Panc1 (cell line): ENCODE data around the gene SLC35A1. TPM values are rescaled to one million over a fixed set of nuclear protein-coding genes. Genes with fewer than 3 reads are reported as not detected.

ENCODE experiments used
- ATAC-seq: fragments of 200-7000 bp; cut with Tn5 transposase; 2 replicates; pipeline ENCODE4 v1.9.1; 2020; ENCODE audit warnings: mild to moderate bottlenecking, moderate library complexity
- BruUV-seq: library from RNA; stranded (reverse); fragments of 400-500 nt; replicated peaks from 2 replicates; lab custom pipeline; 2021; lab: Mats Ljungman, UMichigan
- CTCF ChIA-PET: fragments of 300-600 bp; sonication (Branson Sonifier 250); formaldehyde crosslinking; loops from one replicate; lab custom pipeline; 2022; ENCODE audit warnings: antibody characterized with exemption; lab: Charles Lee
- POLR2A ChIA-PET: fragments of 300-600 bp; sonication (Branson Sonifier 250); formaldehyde crosslinking; loops from one replicate; lab custom pipeline; 2022; ENCODE audit warnings: antibody characterized with exemption; lab: Charles Lee
- DNase-seq: peaks from one replicate; pipeline ENCODE4 v3.0.0-alpha.2; 2010; ENCODE audit warnings: low read depth, low spot score
- H3K27ac ChIP-seq: 2 replicates; pipeline ENCODE4 v1.5.1; 2011; ENCODE audit warnings: mild to moderate bottlenecking, low read length, inconsistent platforms
- H3K27me3 ChIP-seq: fragments of 200-500 bp; sonication (Bioruptor generic); 2 replicates; pipeline ENCODE4 v1.6.0; 2014; ENCODE audit warnings: low read length, inconsistent platforms; ENCODE audit not compliant: control insufficient read depth, insufficient read depth
- H3K36me3 ChIP-seq: fragments of 200-500 bp; sonication (Bioruptor generic); 2 replicates; pipeline ENCODE4 v1.5.1; 2014; ENCODE audit warnings: inconsistent platforms, mild to moderate bottlenecking, low read length, moderate library complexity; ENCODE audit not compliant: control insufficient read depth, insufficient read depth
- H3K4me1 ChIP-seq: 2 replicates; pipeline ENCODE4 v1.5.1; 2011; ENCODE audit warnings: inconsistent platforms, mild to moderate bottlenecking, low read length, moderate library complexity; ENCODE audit not compliant: control insufficient read depth, insufficient read depth
- H3K4me3 ChIP-seq, 2 experiments: 2 replicates each; pipeline ENCODE4 v1.5.1; 2011 to 2012; ENCODE audit warnings: low read depth in 2 of 2, low read length in 2 of 2, mild to moderate bottlenecking in 2 of 2, inconsistent platforms in 1 of 2, moderate library complexity in 1 of 2
- H3K9me3 ChIP-seq: fragments of 200-500 bp; sonication (Bioruptor generic); 2 replicates; pipeline ENCODE4 v1.5.1; 2014; ENCODE audit warnings: low read depth, mild to moderate bottlenecking, inconsistent platforms, low read length, moderate library complexity; ENCODE audit not compliant: control insufficient read depth, insufficient read depth
- POLR2AphosphoS5 ChIP-seq: IDR thresholded peaks from 2 replicates; pipeline ENCODE4 v1.6.1; 2012; ENCODE audit warnings: mild to moderate bottlenecking, low read depth, low read length, moderate library complexity
- SIN3A ChIP-seq: IDR thresholded peaks from 2 replicates; pipeline ENCODE4 v1.6.1; 2012; ENCODE audit warnings: low read depth, mild to moderate bottlenecking, low read length, moderate library complexity, borderline replicate concordance; ENCODE audit not compliant: insufficient read depth
- TCF7L2 ChIP-seq: IDR thresholded peaks from 2 replicates; pipeline ENCODE4 v1.6.1; 2011; ENCODE audit warnings: mild to moderate bottlenecking, low read depth, low read length, inconsistent platforms
- in situ Hi-C: cut with HindIII; loops from 2 replicates; pipeline ENCODE4 v1.10.0; 2016; ENCODE audit warnings: low sequenced_read_pairs, low pct_unique_long_range_greater_than_20kb
- intact Hi-C: fragments of 100-400 bp; cut with micrococcal nuclease; formaldehyde crosslinking; loops from one replicate; pipeline ENCODE4 v1.10.0; 2022; ENCODE audit not compliant: unreplicated experiment
- total RNA-seq: library from RNA; stranded (reverse); gene quantifications from one replicate; pipeline ENCODE4 v1.2.1, GENCODE V29; 2021; ENCODE audit not compliant: unreplicated experiment
- TF ChIP-seq, protein P1 (sequence below): fragments of 450-650 bp; IDR thresholded peaks from 2 replicates; pipeline ENCODE4 v1.5.1; 2017; ENCODE audit warnings: mild to moderate bottlenecking
- TF ChIP-seq, protein P2 (sequence below), 2 experiments: IDR thresholded peaks; 2 replicates each; pipeline ENCODE4 v1.6.1; 2011 to 2012; ENCODE audit warnings: low read depth in 2 of 2, control low read depth in 1 of 2, low read length in 1 of 2, mild to moderate bottlenecking in 1 of 2, moderate library complexity in 1 of 2; ENCODE audit not compliant: insufficient read depth in 1 of 2

The SLC35A1 gene
- total RNA-seq, 1 experiment from 2014 or later = 14.9 TPM

DNA sequence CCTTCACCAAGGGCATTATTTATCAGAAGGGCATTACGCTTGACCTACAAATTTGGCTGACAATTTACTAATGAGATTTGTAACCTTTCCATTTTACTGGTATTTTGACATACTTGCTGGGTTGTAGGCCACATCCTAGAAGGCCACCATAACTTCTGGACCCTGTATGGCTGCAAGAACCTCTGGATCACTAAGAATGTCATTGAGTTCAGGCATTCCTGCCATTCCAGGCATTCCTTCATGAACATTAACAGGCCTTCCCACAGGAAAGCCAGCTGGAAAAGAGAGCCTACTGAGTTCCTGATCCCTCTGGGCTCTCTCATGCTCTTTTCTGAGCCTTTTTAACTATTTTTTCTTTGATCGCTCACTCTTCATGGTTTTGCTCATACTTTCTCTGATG, 28.4 kb upstream of the SLC35A1 start:
- Histone ChIP-seq H3K27me3 (no peaks in the 10 kb centered on the region; the same call in 1 of the 2 replicates), H3K4me1 (no peaks in the 10 kb centered on the region), H3K36me3 (no peaks in the 10 kb centered on the region), H3K4me3 (no peak overlapping the region), H3K27ac (no peak overlapping the region), H3K9me3 (no peaks in the 10 kb centered on the region)
- intact Hi-C loops (no loop called here), in situ Hi-C loops (no loop called here)
- no peak for TF ChIP-seq POLR2AphosphoS5
- TF ChIP-seq SIN3A = no peak
- TF ChIP-seq TCF7L2 = no peak
- TF ChIP-seq, protein P1, sequence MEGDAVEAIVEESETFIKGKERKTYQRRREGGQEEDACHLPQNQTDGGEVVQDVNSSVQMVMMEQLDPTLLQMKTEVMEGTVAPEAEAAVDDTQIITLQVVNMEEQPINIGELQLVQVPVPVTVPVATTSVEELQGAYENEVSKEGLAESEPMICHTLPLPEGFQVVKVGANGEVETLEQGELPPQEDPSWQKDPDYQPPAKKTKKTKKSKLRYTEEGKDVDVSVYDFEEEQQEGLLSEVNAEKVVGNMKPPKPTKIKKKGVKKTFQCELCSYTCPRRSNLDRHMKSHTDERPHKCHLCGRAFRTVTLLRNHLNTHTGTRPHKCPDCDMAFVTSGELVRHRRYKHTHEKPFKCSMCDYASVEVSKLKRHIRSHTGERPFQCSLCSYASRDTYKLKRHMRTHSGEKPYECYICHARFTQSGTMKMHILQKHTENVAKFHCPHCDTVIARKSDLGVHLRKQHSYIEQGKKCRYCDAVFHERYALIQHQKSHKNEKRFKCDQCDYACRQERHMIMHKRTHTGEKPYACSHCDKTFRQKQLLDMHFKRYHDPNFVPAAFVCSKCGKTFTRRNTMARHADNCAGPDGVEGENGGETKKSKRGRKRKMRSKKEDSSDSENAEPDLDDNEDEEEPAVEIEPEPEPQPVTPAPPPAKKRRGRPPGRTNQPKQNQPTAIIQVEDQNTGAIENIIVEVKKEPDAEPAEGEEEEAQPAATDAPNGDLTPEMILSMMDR = no peak
- TF ChIP-seq, protein P2, sequence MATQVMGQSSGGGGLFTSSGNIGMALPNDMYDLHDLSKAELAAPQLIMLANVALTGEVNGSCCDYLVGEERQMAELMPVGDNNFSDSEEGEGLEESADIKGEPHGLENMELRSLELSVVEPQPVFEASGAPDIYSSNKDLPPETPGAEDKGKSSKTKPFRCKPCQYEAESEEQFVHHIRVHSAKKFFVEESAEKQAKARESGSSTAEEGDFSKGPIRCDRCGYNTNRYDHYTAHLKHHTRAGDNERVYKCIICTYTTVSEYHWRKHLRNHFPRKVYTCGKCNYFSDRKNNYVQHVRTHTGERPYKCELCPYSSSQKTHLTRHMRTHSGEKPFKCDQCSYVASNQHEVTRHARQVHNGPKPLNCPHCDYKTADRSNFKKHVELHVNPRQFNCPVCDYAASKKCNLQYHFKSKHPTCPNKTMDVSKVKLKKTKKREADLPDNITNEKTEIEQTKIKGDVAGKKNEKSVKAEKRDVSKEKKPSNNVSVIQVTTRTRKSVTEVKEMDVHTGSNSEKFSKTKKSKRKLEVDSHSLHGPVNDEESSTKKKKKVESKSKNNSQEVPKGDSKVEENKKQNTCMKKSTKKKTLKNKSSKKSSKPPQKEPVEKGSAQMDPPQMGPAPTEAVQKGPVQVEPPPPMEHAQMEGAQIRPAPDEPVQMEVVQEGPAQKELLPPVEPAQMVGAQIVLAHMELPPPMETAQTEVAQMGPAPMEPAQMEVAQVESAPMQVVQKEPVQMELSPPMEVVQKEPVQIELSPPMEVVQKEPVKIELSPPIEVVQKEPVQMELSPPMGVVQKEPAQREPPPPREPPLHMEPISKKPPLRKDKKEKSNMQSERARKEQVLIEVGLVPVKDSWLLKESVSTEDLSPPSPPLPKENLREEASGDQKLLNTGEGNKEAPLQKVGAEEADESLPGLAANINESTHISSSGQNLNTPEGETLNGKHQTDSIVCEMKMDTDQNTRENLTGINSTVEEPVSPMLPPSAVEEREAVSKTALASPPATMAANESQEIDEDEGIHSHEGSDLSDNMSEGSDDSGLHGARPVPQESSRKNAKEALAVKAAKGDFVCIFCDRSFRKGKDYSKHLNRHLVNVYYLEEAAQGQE (IDR thresholded peaks at IDR 0.05; ENCODE audit: insufficient read depth in 1 of 2, low read depth in 2 of 2, low read length in 1 of 2) = no peak
- no peak for DNase-seq
- ChIA-PET POLR2A (no interaction called here), CTCF (no interaction called here)
- no peak for ATAC-seq
- BruUV-seq = no TSS peak

DNA sequence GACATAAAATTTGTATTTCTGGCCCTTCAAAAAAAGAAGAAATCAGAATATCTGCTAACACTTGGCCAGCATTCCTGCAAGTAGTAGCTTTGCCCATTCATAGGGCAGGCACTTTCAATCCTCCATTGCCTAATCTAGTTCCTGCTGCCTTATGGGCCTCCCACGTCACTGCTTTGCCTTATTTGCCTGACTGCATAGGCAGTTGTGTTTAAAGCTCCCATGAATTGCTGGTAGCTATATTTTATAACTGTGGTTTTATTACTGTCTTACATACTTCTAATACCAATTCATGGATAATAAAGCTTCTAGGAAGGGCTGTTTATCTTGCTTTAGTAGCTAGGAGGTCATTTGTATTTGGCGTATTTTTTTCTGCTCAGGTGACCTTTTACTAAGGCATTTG, 7.7 kb upstream of the SLC35A1 start:
- Histone ChIP-seq H3K36me3 (no peaks in the 10 kb centered on the region), H3K27me3 (no peaks in the 10 kb centered on the region; the same call in 1 of the 2 replicates), H3K4me3 (no peak overlapping the region), H3K27ac (no peak overlapping the region), H3K9me3 (no peaks in the 10 kb centered on the region), H3K4me1 (no peaks in the 10 kb centered on the region)
- TF ChIP-seq POLR2AphosphoS5 (no peak), SIN3A (no peak), TCF7L2 (no peak)
- TF ChIP-seq, protein P2 (IDR thresholded peaks at IDR 0.05; ENCODE audit: insufficient read depth in 1 of 2, low read depth in 2 of 2, low read length in 1 of 2) = no peak
- TF ChIP-seq, protein P1 = no peak
- in situ Hi-C loops (no loop called here), intact Hi-C loops (no loop called here)
- POLR2A ChIA-PET = no interaction called here
- BruUV-seq = no TSS peak
- no peak for ATAC-seq
- no peak for DNase-seq
- CTCF ChIA-PET = no interaction called here
